Glomerular visceral epithelial cell (primary cell): Measurements from ENCODE around the gene SGF29.
A peak's percentile ranks its signal among the peaks of the same experiment; 100 is the strongest.
"Not testable (repeated sequence)": the region's sequence is repeated elsewhere in the genome, so short reads cannot be mapped to it uniquely, and the experiment has no call there.

ENCODE experiments used
- DNase-seq: peaks from one replicate; pipeline ENCODE4 v3.0.0-alpha.2; 2016; ENCODE audit errors: extremely low spot score

SGF29 gene

DNA sequence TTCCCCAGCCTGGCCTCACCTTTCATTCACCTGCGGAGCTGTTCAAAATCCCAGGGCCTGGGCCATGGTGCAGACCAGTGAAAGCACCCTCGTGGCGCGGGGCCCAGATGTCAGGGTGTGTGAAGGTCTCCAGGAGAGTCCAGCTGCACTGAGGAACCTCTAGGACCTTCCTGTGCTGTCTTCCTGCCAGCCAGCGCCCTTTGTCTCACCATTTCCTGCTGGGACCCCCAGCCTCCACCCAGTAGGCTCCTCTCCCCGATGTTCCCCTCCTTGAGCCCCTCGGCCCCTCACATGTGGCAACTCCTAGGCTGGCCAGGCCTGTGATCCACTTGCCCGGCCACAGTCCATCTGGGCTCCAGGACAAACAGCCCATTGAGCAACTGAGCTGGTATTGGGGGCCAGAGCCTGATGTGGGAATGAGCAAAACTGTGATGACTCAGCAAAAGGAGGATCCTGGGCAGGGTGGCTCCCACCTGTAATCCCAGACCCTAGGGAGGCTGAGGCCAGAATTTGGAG lies 42.5 kb downstream of the SGF29 start:
- no peak for DNase-seq

DNA sequence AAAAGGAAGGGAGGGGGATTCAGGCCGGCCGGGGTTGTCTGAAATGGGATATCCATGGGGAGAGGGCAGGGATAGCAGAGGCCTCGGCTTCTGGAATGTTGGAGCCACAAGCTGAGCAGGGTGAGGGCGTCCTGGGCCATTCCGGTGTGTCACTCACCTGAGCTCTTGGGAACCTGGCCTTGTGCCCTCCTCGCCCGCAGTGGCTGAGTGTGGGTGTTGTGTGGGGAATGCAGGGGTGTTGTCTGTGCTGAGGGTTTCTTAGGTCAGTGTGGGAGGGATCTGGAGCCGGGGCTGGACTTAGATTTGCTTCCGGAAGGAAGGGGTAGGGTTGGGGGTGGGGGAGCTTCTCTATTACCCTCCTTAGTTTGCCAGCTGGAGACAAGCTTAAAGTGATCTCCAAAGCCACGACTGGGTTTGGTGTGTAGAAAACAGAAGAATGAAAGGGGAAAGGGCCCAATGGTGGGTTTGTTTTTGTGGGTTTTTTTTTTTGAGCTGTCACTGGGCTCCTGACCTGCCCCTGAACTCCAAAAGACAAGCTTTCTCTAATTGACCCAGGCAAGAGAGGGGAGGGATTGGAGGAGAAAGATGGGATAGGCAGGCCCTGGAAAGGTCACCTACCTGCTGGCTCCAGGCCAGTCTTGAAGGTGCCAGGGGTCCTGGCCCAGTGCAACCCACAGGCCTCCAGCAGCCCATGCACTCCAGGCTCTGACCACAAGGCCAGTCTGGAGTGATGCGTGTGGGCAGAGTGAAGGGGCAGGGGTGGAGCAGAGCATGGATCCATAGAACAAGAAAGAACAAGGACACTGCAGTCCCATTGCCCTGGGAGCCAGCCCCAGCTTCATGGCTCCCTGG lies 43.3 kb downstream of the SGF29 start, which contains the start of gene SULT1A2:
TSS of gene SULT1A2 (minus strand) at position 211 of the 852 bp plus-strand sequence. CDS start 1,120 bp downstream, outside the sequence.
- peak; percentile 32 for DNase-seq

DNA sequence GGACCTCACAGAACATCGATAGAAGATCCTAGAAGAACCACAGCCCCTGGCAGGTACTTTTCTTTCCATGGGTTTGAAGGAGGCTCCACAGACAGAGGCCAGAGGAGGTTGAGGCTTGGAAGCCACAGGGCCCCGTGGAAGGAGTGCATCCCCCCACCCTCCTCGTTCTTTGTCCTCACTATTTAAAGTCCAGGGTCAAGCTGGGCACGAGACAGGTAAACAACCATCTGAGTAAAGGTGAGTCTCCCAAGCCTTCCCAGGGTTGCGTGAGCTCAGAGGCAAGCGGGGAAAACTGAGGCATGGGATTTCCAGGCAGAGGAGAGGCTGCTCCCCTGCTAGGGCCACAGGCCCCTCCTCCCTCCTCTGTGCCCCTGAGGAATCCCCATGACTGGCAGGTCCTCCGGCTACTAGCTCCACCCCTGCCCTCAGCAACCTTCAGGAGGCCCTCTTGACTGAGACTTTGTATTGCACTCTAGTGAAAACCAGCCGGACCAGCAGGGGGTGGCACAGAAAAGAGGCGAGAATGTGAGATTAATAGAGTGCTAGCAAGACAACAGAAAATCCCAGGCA lies 44.1 kb downstream of the SGF29 start:
- no peak for DNase-seq

DNA sequence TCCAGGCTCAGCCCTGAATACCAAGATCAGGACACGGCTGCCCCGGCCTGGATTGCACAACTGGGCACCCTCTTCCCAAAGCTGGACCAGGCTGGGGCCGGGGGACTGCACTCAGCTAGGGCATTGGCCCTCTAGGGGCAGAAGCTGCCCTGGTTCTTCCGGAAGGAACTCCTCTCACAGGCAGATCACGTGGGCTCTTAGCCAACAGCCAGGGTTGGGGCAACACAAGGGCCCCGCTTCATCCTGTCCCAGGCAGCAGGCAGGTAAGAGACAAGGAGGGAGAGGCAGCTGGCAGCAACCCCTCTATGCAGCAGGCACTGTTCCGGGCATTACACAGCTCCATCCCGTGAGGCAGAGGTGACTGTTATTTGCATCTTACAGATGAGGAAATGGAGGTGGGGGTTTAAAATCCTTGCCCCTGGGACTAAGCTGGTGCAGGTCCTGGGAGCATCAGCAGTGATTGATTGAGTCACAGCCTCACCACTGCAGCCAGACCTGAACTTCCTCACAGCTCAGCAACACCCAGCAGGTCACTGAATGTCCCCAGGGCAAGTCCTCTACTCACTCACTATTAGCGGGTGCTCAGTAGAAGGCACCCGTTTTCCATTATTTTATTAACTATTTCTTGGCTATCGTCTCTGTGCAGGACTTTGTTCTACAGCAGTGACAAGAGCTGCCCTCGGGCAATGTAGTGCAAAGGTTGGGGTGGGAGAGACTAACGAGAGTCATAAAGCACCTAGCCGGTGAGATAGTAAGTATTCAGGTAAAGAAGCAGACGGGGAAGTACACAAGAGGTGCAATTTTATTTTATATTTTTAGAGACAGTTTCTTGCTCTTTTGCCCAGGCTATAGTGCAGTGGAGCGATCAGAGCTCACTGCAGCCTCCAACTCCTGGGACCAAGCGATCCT lies 45.9 kb downstream of the SGF29 start:
- DNase-seq: not testable (repeated sequence)

DNA sequence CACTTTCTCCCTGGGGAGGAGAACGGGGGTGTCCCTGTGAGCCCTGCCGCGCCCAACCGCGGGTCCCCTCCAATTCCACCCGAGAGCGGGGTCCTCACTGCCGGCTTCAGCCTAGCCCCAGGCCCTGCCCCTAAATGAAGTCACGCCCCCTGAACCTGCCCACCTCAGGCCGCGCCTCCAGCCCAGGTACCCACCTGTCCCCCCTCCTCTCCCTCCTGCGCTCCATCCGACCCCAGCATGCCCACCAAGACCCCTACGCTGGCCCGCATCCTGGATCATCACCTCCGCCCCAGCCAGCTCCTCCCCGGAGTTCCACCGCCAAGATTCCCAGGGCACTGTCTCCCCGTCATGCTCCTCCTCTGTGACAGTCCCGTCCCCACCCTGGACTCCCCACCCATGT lies 47.2 kb downstream of the SGF29 start:
- not testable (repeated sequence) for DNase-seq

DNA sequence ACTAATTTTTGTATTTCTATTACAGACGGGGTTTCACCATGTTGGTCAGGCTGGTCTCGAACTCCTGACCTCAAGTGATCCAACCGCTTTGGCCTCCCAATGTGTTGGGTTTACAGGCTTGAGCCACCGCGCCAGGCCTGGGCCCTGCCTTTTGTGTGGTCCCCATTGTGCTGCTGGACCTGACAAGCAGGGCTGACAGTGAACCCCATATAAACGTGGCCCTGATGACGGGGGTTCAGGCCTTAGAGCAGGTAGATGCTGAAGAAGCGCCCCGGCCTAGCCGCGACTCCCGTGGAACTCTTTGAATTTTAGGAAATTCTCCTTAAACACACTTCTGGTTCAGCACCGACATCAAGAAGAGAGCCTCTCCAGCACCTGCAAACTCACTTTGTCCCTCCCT lies 47.9 kb downstream of the SGF29 start:
- DNase-seq: not testable (repeated sequence)

DNA sequence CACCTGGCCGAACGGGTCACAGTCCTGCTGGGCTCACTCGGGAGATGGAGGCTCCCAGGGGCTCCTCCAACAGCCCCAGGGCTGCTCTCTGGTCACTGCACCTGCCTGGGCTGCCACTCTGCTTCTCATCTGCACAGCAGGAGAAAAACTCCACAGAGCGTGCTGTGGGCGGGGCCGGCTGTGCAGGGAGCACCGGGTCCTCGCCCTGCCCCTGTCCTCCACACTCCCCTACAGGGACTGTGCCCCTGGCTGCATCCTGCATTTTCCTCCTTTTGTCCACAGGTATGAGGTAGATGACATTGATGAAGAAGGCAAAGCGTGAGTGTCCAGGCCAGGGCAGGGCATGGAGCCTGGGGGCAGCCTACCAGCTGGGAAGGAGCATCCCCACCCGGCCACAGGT lies 48.3 kb downstream of the SGF29 start:
- DNase-seq: not testable (repeated sequence)

DNA sequence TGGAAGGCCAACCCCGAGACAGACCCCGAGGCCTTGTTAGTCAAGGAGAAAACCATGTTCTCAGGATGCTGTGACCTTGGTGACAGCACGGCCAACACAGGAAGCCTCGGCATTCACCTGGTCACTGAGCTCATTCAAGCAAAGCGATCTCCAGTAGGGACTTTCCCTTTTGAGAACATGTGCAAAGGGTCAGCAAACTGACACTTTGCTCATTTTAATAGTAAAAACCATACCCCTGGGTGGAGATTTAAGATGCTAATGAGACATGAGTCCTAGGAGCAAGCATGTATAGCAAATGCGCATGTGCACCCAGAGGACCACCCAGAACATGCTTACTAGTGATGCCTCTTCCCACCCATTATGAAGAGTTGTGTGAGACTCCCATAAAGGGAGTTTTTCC lies 48.8 kb downstream of the SGF29 start:
- DNase-seq: peak; percentile 15

DNA sequence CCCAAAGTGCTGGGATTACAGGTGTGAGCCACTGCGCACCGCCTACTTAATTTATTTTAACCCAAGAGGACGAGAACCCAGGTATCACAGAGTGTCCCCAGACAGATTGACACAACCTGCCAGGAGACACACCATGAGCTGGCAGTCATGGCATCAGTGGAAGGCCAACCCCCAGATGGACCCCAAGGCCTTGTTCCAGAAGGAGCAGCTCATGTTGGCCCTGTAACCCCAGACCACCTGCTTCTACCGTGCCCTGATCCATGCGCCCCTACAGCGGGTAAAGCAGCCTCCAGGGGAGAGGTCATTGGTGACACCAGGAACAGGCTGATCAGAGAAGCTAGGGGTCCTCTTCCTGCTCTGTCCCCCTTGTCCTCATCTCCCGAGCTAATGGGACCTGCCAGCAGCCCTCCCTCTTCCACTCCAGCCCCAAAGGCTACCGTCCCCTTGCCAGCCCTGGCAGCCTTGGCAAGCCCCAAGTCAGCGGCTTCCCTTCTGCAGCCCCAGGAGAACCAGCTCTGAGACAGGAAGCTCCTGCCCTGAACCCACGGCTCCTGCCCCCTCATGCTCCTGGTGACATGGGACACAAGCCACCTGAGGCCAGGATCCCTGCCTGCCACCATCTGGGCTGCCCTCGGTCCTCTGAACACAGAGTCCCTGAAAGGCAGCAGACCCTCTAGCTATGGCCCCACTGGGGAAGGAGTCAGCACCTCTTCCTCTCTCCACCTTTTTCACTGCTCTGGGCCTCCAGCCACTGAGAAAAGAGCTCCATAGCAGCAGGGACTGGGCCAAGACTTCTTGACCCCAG lies 49.9 kb downstream of the SGF29 start:
- DNase-seq: no peak

DNA sequence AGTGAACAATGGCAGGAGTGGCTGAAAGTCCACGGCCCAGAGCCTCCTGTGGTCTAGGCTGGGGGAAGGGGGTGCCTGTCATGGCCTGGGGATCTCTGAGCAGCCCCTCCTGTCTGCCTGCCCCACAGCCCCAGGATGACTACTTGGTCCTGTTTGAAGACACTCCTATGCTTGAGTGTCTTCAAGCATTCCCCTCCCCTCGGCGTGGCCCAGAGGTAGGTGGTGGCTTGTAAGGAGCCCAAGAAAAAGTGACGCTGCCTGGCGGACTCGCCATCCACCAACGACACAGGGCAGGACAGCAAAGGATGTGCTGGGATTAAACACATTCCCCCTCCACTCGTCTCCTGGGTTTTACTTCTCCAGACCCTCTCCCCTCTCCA lies 50.5 kb downstream of the SGF29 start:
- no peak for DNase-seq

DNA sequence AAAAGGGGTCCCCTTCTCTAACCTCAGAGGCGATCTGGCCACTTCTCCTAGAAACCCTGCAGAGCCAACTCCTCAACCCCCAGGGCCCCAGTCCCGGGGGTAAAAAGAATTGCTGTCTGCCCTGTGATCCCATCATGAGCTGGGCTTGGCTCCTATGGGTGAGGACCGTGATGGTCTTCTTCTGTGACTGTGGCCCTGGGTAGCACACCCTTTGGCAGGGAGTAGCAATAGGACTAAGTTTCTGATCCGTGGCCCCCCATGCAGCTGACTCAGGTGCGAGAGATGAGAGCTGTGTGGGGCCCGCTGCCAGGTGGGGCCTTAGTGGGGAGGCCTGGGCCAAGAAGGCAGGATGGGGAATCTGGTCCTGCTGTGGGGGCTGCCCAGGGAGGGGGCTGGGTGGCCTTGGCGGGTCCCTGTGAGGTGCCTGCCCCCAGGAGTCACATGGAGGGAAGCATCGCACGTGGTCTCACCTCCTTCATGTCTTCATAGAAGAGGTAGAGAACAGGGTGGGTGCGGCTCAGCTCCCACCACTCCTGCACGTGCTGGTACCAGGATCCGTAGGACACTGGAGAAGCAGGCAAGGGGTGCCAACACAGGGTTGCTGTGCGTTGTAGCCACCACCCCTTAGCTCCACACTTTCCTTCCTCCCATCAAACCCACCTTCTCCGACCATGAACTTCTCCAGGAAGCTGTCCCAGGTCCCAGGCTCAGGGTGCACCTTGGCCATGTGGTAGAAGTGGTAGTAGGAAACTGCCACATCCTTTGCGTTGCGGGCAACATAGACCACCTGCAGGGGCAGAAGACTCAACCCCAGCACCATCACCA lies 52.8 kb downstream of the SGF29 start:
- no peak for DNase-seq

DNA sequence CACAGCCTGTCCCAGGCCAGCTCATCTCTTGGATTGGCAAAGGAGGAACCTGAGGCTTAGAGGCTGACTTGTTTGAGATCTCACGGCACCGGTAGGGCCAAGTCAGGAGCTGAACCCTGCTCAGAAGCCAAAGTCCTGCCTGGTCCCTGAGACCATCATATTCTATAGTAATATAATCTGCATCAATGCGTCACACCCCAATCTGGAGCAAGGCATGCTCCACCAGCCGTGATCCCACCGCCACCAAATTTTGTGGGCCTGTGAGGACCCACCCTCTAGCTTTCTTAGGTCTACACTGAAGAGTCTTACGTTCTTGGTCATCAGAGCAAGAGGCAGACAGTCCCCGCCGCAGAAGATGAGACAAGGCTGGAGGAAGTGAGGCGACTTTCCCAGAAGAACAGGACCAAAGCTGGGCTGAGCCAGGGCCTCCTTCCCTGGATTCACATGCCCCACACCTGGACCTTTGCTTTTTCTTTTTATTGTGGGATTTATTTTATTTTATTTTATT lies 53.5 kb downstream of the SGF29 start:
- DNase-seq: no peak

DNA sequence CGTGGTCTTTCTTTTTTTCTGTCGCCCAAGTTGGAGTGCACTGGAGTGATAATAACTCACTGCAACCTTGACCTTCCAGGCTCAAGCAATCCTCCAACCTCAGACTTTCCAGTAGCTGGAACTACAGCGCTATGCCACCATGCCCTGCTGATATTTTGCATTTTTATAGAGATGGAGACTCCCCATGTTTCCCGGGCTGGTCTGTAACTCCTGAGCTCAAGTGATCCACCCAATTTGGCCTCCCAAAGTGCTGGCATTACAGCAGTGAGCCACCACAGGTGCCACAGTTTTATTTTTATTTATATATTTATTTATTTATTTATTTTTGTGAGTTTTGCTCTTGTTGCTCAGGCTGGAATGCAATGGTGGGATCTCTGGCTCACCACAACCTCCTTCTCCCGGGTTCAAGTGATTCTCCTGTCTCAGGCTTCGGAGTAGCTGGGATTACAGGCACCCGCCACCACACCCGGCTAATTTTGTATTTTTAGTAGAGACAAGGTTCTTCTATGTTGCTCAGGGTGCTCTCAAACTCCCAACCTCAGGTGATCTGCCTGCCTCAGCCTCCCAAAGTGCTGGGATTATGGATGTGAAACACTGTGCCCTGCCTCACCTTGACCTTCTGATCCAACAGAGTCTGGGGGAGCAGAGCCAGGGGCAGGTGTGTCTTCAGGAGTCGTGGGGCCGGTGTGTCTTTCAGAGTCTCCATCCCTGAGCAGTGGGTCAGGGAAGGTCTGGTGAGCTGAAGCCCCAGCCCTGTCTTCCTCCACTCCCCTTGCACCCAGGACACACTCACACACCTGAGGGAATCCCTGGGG lies 54.2 kb downstream of the SGF29 start:
- not testable (repeated sequence) for DNase-seq

DNA sequence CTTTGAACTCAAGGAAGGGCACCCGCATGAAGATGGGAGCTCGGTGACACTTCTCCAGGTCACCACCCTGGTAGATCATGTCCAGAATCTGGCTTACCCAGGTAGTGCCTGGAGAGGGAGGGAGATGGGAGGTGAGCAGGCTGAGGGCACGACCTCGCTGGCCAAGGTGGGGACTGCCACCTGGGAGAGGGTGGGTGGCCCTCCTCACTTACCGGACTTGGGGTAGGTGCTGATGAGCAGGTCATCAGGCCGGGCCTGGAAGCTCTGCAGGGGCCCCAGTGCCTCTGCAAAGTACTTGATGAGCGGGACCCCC lies 54.7 kb downstream of the SGF29 start:
- DNase-seq: not testable (repeated sequence)

DNA sequence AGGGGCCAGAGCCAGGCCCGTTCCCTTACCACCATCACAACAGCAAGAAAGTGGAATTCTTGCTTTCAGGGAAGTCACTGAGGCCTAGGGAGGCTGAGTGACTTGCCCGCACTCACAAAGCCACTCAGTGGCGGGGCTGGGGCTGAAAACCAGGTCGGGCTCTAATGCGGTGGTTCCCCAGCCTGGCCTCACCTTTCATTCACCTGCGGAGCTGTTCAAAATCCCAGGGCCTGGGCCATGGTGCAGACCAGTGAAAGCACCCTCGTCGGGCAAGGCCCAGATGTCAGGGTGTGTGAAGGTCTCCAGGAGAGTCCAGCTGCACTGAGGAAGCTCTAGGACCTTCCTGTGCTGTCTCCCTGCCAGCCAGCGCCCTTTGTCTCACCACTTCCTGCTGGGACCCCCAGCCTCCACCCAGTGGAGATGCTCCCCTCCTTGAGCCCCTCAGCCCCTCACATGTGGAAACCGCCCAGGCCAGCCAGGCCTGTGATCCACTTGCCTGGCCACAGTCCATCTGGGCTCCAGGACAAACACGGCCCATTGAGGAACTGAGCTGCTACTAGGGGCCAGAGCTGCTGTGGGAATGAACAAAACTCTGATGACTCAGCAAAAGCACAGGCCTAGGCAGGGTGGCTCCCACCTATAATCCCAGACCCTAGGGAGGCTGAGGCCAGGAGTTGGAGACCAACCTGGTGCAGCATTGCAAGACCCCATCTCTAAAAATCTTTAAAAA lies 55.3 kb downstream of the SGF29 start:
- DNase-seq: not testable (repeated sequence)

DNA sequence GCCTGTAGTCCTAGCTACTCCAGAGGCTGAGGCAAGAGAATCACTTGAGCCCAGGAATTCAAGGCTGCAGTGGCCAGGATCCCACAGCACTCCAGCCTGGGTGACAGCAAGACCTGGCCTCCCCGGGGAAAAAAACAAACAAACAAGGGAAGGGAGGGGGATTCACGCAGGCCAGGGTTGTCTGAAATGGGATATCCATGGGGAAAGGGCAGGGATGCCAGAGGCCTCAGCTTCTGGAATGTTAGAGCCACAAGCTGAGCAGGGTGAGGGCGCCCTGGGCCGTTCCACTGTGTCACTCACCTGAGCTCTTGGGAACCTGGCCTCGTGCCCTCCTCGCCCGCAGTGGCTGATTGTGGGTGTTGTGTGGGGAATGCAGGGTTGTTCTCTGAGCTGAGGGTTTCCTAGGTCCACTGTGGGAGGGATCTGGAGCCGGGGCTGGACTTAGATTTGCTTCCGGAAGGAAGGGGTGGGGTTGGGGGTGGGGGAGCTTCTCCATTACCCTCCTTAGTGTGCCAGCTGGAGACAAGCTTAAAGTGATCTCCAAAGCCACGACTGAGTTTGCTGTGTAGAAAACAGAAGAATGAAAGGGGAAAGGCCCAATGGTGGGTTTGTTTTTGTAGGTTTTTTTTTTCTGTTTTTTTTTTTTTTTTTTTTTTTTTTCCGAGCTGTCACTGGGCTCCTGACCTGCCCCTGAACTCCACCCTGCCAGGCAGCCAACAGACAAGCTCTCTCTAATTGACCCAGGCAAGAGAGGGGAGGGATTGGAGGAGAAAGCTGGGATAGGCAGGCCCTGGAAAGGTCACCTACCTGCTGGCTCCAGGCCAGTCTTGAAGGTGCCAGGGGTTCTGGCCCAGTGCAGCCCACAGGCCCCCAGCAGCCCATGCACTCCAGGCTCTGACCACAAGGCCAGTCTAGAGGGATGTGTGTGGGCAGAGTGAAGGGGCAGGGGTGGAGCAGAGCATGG lies 56.2 kb downstream of the SGF29 start, which contains the start of gene SULT1A1:
TSS of gene SULT1A1 (minus strand) at position 414 of the 964 bp plus-strand sequence. CDS start 1,189 bp downstream, outside the sequence.
- DNase-seq: no peak

DNA sequence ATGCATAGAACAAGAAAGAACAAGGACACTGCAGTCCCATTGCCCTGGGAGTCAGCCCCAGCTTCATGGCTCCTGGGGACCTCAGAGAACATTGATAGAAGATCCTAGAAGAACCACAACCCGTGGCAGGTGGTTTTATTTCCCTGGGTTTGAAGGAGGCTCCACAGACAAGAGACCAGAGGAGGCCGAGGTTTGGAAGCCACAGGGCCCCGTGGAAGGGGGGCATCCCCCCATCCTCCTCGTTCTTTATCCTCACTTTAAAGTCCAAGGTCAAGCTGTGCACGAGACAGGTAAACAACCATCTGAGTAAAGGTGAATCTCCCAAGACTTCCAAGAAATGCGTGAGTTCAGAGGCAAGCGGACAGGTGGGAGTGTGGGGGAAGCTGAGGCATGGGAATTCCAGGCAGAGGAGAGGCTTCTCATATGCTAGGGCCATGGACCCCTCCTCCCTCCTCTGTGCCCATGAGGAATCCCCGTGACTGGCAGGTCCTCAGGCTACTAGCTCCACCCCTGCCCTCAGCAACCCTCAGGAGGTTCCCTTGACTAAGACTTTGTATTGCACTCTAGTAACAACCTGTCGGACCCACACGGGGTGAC lies 57.0 kb downstream of the SGF29 start:
- DNase-seq: no peak
